Karpas-422 (cell line): ENCODE measurements around the gene ABLIM2. TPM values are rescaled to one million over a fixed set of nuclear protein-coding genes. Genes with fewer than 3 reads are reported as not detected.

ENCODE experiments used
- DNase-seq: peaks from one replicate; pipeline ENCODE4 v3.0.0-alpha.2; 2015
- H2AFZ ChIP-seq: fragments of 200-600 bp; sonication (generic); 2 replicates; pipeline ENCODE4 v1.6.1; 2014; ENCODE audit warnings: antibody characterized with exemption, low read length, mixed read lengths
- H3K27ac ChIP-seq: fragments of 200-600 bp; sonication (generic); 2 replicates; pipeline ENCODE4 v1.5.1; 2014; ENCODE audit warnings: mild to moderate bottlenecking, low read length, moderate library complexity
- H3K27me3 ChIP-seq: fragments of 200-600 bp; sonication (generic); 2 replicates; pipeline ENCODE4 v1.6.1; 2014; ENCODE audit warnings: low read length, mixed read lengths
- H3K36me3 ChIP-seq: fragments of 200-600 bp; sonication (generic); 2 replicates; pipeline ENCODE4 v1.6.1; 2014; ENCODE audit warnings: low read length, mixed read lengths; ENCODE audit not compliant: insufficient read depth
- H3K4me1 ChIP-seq: fragments of 200-600 bp; sonication (generic); 2 replicates; pipeline ENCODE4 v1.6.1; 2014; ENCODE audit warnings: mild to moderate bottlenecking, low read length, mixed read lengths
- H3K4me2 ChIP-seq: fragments of 200-600 bp; sonication (generic); 2 replicates; pipeline ENCODE4 v1.6.1; 2014; ENCODE audit warnings: low read length, low read depth, mild to moderate bottlenecking; ENCODE audit not compliant: poor library complexity, severe bottlenecking
- H3K4me3 ChIP-seq: fragments of 200-600 bp; sonication (generic); 2 replicates; pipeline ENCODE4 v1.5.1; 2014; ENCODE audit warnings: mild to moderate bottlenecking, antibody characterized with exemption, low read length, mixed read lengths
- H3K79me2 ChIP-seq: fragments of 200-600 bp; sonication (generic); 2 replicates; pipeline ENCODE4 v1.6.1; 2014; ENCODE audit warnings: mild to moderate bottlenecking, low read length, mixed read lengths
- H3K9ac ChIP-seq: fragments of 200-600 bp; sonication (generic); 2 replicates; pipeline ENCODE4 v1.6.0; 2014; ENCODE audit warnings: low read length
- H3K9me2 ChIP-seq: fragments of 200-600 bp; sonication (generic), shearing (Covaris generic); replicated peaks from 2 replicates; pipeline ENCODE4 v1.6.0; 2014; ENCODE audit warnings: mild to moderate bottlenecking, low read length, moderate library complexity; ENCODE audit not compliant: insufficient read depth
- H3K9me3 ChIP-seq: fragments of 300-700, 200-600 bp; sonication (generic); 2 replicates; pipeline ENCODE4 v1.6.1; 2014; ENCODE audit warnings: low read length, mixed read lengths
- H4K20me1 ChIP-seq: fragments of 200-600 bp; sonication (generic); 2 replicates; pipeline ENCODE4 v1.6.1; 2014; ENCODE audit warnings: mild to moderate bottlenecking, antibody characterized with exemption, low read length, low read depth; ENCODE audit not compliant: insufficient read depth
- total RNA-seq: library from RNA; depleted of rRNA; stranded (reverse); fragments of >200 nt; shearing (Covaris generic); gene quantifications from 2 replicates; pipeline ENCODE4 v1.2.3, GENCODE V29; 2014; ENCODE audit warnings: low replicate concordance

ABLIM2 gene
- total RNA-seq, 1 experiment from 2014 or later = not detected

DNA sequence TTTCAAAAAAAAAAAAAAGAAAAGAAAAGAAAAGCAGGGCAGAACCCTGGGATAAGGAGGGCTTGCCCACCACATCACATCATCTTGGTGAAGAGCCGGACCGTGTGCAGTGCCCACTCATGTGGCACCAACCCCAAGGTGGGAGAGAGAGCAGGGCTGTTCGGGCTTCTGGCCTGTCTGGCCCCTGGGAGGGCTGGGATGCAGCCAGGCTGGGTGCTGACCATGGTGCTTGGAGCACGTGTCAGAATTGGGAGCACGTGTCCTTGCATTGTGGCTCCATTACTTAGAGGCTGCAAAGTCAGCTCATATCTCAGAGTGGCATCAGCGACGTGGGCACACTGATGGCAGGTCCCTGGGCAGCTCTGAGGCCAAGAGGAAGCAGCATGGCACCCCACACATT lies 118.0 kb downstream of the ABLIM2 start:
- Histone ChIP-seq H3K9ac (no peak overlapping the region), H3K4me1 (peaks cover 1% of the 10 kb centered on the region; the same call in 1 of the 2 replicates), H3K27ac (no peak overlapping the region), H3K4me2 (no peak overlapping the region), H3K9me2 (no peaks in the 10 kb centered on the region), H3K9me3 (no peaks in the 10 kb centered on the region), H2AFZ (no peak overlapping the region), H3K27me3 (no peaks in the 10 kb centered on the region), H3K4me3 (no peak overlapping the region), H3K36me3 (no peaks in the 10 kb centered on the region), H4K20me1 (no peaks in the 10 kb centered on the region), H3K79me2 (no peaks in the 10 kb centered on the region)
- no peak for DNase-seq

DNA sequence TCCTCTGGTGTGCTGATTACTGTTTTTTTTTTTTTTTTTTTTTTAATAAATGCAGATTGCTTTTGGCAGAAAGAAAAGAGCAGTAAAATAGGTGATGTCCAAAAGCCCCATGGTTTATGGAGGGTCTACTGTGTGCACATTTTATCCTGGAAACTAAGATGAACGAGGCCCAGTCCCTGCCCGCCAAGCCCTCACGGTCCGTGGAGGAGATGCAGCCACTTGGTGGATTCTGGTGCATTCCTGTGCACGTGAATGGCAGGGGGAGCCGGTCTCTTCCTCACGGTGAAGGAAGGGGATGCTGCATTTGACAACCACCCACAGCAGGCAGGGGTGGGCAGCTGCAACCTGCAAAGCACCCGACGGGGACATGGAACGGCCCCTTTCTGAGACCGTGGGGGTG lies 118.8 kb downstream of the ABLIM2 start:
- H3K4me2 ChIP-seq = no peak overlapping the region
- H3K79me2 ChIP-seq = no peaks in the 10 kb centered on the region
- H3K9me3 ChIP-seq = no peaks in the 10 kb centered on the region
- H3K9me2 ChIP-seq = no peaks in the 10 kb centered on the region
- H2AFZ ChIP-seq = no peak overlapping the region
- H3K9ac ChIP-seq = no peak overlapping the region
- H3K27me3 ChIP-seq = no peaks in the 10 kb centered on the region
- H3K4me1 ChIP-seq = peaks cover 4% of the 10 kb centered on the region; the same call in 1 of the 2 replicates
- no peak overlapping the region for H3K4me3 ChIP-seq
- H4K20me1 ChIP-seq = no peaks in the 10 kb centered on the region
- H3K27ac ChIP-seq = no peak overlapping the region
- no peak for DNase-seq
- H3K36me3 ChIP-seq = no peaks in the 10 kb centered on the region

DNA sequence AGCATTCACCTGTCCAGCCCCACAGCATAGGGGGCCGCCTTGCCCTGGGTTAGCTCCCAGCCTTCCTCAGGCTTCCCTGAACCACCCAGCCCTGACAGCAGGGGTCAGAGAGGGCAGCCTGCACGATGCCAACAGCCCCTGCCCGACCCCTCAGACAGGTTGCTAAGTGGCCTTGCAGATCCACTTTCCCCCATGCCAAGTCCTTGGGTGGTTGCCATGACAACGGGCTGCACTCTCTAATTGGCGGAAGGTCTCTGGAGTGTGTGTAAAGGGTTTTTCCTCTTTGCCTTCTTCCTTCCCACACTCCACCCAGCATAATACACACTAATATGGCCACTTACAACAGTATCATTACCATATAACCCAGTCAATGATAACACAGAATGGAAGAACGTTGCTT lies 119.3 kb downstream of the ABLIM2 start:
- no peak overlapping the region for H3K27ac ChIP-seq
- H3K4me3 ChIP-seq = no peak overlapping the region
- no peaks in the 10 kb centered on the region for H3K9me3 ChIP-seq
- no peaks in the 10 kb centered on the region for H3K27me3 ChIP-seq
- no peak overlapping the region for H3K4me2 ChIP-seq
- no peaks in the 10 kb centered on the region for H3K36me3 ChIP-seq
- H3K9me2 ChIP-seq = no peaks in the 10 kb centered on the region
- H3K79me2 ChIP-seq = no peaks in the 10 kb centered on the region
- no peak overlapping the region for H3K9ac ChIP-seq
- no peak overlapping the region for H2AFZ ChIP-seq
- no peak for DNase-seq
- H3K4me1 ChIP-seq = peaks cover 4% of the 10 kb centered on the region; the same call in 1 of the 2 replicates
- no peaks in the 10 kb centered on the region for H4K20me1 ChIP-seq

DNA sequence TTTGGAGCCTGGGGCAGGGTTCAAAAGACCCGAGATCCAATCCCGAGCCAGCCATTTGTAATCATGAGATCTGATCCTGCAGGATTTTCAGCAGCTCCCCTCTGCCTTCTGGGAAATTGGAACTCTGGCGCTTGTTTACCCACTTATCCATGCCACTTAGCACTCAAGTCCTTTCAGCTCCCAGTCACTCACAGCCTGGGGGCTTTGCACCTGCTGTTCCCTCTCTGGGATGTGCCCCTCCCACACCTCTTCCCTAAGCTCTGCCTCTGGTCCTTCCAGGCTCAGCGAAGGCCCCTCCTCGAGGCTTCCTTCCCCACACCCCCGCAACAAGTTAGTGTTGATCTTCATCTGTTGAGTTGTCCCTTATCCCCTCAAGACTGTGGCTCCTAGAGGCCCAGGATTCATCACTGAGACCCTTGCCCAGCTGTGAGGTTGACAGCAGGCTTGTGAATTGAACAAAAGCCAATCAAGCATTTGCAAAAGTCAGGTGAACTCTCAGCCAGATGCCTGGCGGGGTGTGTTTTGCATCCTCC lies 119.8 kb downstream of the ABLIM2 start:
- H3K27ac ChIP-seq = no peak overlapping the region
- no peak for DNase-seq

DNA sequence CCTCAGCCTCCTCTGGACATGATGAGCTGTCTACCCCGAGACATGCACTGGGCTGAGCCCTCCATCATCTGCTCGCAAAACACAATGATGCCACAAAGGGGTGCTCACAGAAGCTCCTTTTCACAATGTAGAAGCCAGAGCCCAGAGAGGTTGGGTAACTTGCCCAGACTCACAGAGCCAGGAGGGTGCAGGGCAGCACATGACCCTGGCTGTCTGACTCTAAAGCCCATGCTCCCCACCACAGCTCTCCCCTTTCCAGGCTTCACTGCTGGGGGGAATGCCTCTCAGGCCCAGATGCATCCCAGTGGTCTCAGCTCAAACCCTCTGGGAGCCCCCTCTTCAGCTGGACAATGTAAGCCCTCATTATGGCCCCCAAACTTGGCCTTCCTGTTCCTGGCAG lies 120.5 kb downstream of the ABLIM2 start:
- no peaks in the 10 kb centered on the region for H3K9me3 ChIP-seq
- no peak overlapping the region for H3K27ac ChIP-seq
- no peak overlapping the region for H3K4me3 ChIP-seq
- no peaks in the 10 kb centered on the region for H3K9me2 ChIP-seq
- H3K4me1 ChIP-seq = peaks cover 4% of the 10 kb centered on the region; the same call in 1 of the 2 replicates
- no peak overlapping the region for H3K4me2 ChIP-seq
- H3K79me2 ChIP-seq = no peaks in the 10 kb centered on the region
- H3K27me3 ChIP-seq = no peaks in the 10 kb centered on the region
- no peaks in the 10 kb centered on the region for H4K20me1 ChIP-seq
- H2AFZ ChIP-seq = no peak overlapping the region
- DNase-seq = no peak
- H3K36me3 ChIP-seq = no peaks in the 10 kb centered on the region
- H3K9ac ChIP-seq = no peak overlapping the region

More for the DNA sequence above, 119.8 kb downstream of the ABLIM2 start:
- Histone ChIP-seq H3K4me1 (peaks cover 4% of the 10 kb centered on the region; the same call in 1 of the 2 replicates), H3K9ac (no peak overlapping the region), H3K79me2 (no peaks in the 10 kb centered on the region), H2AFZ (no peak overlapping the region), H3K9me3 (no peaks in the 10 kb centered on the region), H4K20me1 (no peaks in the 10 kb centered on the region), H3K9me2 (no peaks in the 10 kb centered on the region), H3K4me3 (no peak overlapping the region), H3K36me3 (no peaks in the 10 kb centered on the region), H3K4me2 (no peak overlapping the region), H3K27me3 (no peaks in the 10 kb centered on the region)

- H3K9ac ChIP-seq = no peak overlapping the region
- H3K4me2 ChIP-seq = no peak overlapping the region
- H3K27me3 ChIP-seq = no peaks in the 10 kb centered on the region
- no peak overlapping the region for H3K27ac ChIP-seq
- no peaks in the 10 kb centered on the region for H3K36me3 ChIP-seq
- no peaks in the 10 kb centered on the region for H4K20me1 ChIP-seq
- no peaks in the 10 kb centered on the region for H3K9me2 ChIP-seq
- H3K4me1 ChIP-seq = peaks cover 4% of the 10 kb centered on the region; the same call in 1 of the 2 replicates
- H3K9me3 ChIP-seq = no peaks in the 10 kb centered on the region
- DNase-seq = no peak
- no peaks in the 10 kb centered on the region for H3K79me2 ChIP-seq
- no peak overlapping the region for H2AFZ ChIP-seq
- no peak overlapping the region for H3K4me3 ChIP-seq
Measured at GRCh38 chr4:8037150-8037769, 121.4 kb downstream of the ABLIM2 start.

DNA sequence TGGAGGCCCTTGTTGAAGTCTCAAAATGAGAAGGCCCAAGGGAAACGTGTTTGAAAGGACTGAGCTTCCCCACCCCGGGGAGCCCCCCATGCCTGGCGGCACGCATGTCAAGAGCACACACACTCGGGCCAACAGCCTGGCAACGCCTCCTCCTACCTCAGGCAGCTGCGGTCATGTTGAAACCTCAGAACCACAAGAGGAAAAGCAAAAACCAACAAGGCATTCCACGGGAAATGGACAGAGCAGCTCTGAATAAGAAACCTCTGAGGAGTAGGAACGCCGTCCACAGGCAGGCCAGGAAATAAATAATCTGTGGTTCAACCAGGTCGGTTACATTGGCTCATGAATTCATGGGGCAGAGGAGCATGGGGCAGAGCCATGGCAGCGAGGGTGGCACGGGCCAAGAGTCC lies 123.2 kb downstream of the ABLIM2 start:
- H3K27ac ChIP-seq = no peak overlapping the region
- no peaks in the 10 kb centered on the region for H3K9me3 ChIP-seq
- H3K4me1 ChIP-seq = peaks cover 4% of the 10 kb centered on the region; the same call in 1 of the 2 replicates
- no peak overlapping the region for H3K4me2 ChIP-seq
- no peaks in the 10 kb centered on the region for H3K36me3 ChIP-seq
- no peaks in the 10 kb centered on the region for H3K9me2 ChIP-seq
- H3K27me3 ChIP-seq = no peaks in the 10 kb centered on the region
- H4K20me1 ChIP-seq = no peaks in the 10 kb centered on the region
- H3K9ac ChIP-seq = no peak overlapping the region
- no peak for DNase-seq
- no peaks in the 10 kb centered on the region for H3K79me2 ChIP-seq
- H2AFZ ChIP-seq = no peak overlapping the region
- no peak overlapping the region for H3K4me3 ChIP-seq

DNA sequence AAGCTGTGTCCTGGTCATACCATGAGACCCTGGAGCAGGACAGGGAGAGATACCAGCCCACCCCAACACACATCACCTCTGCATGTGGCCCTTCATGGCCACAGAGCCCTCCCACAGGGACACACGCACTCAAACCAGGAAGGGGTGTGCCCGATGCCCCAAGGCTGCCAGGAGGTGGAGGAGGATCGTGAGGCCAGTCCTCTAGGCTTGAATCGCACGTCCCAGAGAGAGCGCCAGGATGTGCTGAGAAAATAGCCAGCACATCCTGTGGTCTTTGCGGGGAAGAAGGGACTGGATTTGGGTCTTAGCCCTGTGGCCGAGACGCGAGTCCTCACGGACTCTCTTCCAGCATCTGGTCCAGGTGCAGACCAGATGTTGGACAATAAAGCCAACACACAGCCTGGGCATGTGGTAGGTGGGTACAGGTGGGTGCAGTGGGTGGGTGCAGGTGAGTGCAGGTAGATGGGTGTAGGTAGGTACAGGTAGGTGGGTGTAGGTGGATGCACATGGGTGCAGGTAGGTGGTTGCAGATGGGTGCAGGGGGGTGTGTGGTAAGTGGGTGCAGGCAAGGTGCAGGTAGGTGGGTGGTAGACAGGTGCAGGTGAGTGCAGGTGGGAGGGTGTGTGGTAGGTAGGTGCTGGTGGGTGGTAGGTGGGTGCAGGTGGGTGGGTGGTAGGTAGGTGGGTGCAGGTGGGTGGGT lies 124.6 kb downstream of the ABLIM2 start:
- Histone ChIP-seq H3K4me2 (no peak overlapping the region), H3K36me3 (no peaks in the 10 kb centered on the region)

More for the DNA sequence above, 124.6 kb downstream of the ABLIM2 start:
- H3K9ac ChIP-seq = no peak overlapping the region
- H3K79me2 ChIP-seq = no peaks in the 10 kb centered on the region
- no peaks in the 10 kb centered on the region for H3K27me3 ChIP-seq
- no peaks in the 10 kb centered on the region for H4K20me1 ChIP-seq
- H3K4me3 ChIP-seq = no peak overlapping the region
- H2AFZ ChIP-seq = no peak overlapping the region
- no peak overlapping the region for H3K27ac ChIP-seq
- no peaks in the 10 kb centered on the region for H3K9me3 ChIP-seq
- no peaks in the 10 kb centered on the region for H3K9me2 ChIP-seq
- no peak for DNase-seq
- peaks cover 4% of the 10 kb centered on the region; the same call in 1 of the 2 replicates for H3K4me1 ChIP-seq
